Measurements from ENCODE around the gene ANXA2.

- TF ChIP-seq POLR2A (IDR thresholded peaks at IDR 0.05; ENCODE audit: low read depth, low read length) (no peak), POLR2AphosphoS5 (IDR thresholded peaks at IDR 0.05; ENCODE audit: low read depth, low read length) (no peak), TAF1 (IDR thresholded peaks at IDR 0.05; ENCODE audit: borderline replicate concordance, low read depth, low read length) (no peak)
These were observed 40.9 kb upstream of the ANXA2 start for GRCh38 chr15:60438646-60439045.

Data from GM12892 (cell line).